CD4-positive, alpha-beta T cell treated with Interleukin-12 subunit alpha and Interleukin-12 subunit beta, for 1 hour (primary cell): ENCODE data around the gene C1orf87.

Source experiments
- DNase-seq: peaks from one replicate; pipeline ENCODE4 v3.0.0-alpha.2; 2020

The C1orf87 gene

DNA sequence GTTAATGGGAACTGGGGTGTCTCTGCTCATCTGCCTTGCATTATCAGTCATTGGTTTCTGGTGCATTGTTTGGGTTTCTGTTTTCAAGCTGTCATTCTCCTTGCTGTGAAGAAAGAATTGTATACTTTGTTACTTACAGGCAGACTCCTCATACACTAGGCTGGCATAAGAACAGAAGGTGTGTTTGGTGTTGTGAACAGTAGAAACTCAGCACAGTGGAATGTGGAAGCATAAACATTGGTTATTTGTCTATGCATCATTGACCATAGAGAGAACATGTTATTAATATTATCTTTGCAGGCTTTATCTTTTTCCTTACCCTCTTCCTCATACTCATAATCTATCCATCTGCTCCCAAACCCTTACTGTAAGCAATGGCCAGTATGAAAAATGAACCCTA, 18.2 kb downstream of the C1orf87 start:
- DNase-seq: no peak

GRCh38 chr1:60054374-60054773, 19.2 kb downstream of the C1orf87 start:
- no peak for DNase-seq

- DNase-seq: no peak
These were observed 21.0 kb downstream of the C1orf87 start for GRCh38 chr1:60052601-60053000.

GRCh38 chr1:60051191-60051590, 22.4 kb downstream of the C1orf87 start:
- no peak for DNase-seq

DNA sequence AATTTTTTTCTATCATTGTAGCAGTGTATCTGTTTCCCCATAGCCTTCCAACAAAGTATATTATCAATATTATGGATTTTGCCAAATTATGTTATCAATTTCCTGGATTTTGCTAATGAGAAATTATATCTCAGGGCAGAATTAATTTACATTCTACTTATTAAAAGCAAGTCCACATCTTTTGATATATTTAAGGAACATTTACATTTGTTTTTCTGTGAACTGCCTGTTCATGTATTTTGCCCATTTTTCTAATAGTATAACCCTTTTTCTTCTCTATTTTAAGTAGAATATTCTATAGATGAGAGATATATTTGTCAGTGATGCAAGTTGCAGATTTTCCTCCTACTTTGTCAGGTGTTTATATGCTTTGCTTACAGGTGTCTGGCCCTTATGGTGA, 24.4 kb downstream of the C1orf87 start:
- DNase-seq: no peak

DNA sequence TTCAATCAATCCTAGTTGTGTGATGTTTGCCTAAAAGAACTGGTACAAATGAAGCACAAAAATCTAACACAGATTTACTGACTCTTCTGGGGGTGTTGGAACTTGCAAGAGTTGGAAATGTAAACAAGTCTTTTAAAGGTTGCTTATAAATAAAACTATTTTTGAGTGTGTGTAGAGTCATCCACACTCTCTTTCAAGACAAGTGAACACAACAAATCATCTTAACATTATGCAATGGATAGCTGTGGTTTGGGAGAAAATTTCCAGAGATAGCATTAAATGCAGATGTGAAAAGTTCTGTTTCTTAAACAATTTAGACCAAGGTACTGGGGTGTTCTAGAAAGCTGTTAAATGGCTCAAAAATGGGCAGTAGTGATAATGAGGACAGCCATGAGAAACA, 28.7 kb downstream of the C1orf87 start:
- DNase-seq: no peak

DNA sequence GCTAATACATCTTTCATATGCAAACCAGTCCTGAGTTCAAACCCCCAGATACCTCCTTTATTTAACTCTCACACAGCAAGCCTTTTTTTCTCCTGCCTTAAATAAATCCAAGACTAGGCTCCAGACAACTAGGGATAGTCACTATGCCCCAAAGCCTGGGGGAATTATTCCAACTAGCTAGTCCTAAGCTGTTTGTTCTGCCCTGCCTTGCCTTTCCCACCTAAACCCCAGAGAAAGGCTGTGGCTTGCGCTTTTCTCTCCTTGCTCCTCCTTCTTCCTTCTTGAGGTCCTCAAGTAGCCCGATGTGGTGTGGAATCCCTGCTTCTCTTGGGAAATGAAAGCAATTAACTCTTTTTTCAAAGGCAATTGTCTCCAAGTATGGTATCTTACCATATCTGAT, 31.8 kb downstream of the C1orf87 start:
- DNase-seq: no peak

GRCh38 chr1:60037669-60038068, 35.9 kb downstream of the C1orf87 start:
- no peak for DNase-seq

GRCh38 chr1:60036856-60037460, 36.6 kb downstream of the C1orf87 start:
- no peak for DNase-seq

DNA sequence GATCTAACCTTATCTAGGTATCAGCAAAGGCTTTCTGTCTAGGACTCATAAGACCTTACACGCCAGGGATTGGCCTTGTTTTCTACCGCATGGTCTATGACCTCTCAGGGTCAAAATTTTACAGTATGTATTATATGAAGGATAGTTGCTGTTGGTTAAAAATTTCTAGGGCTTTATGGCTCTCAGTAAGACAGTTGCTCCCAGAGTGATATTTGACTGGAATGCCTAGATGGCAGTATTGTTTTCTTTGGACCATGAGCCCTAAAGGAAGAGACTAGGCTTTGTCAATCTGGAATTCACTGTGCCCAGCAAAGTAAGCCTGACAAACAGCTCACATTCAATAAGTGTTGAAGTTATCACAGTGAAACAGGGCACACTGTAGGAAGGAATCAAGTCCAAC, 37.6 kb downstream of the C1orf87 start:
- no peak for DNase-seq

DNA sequence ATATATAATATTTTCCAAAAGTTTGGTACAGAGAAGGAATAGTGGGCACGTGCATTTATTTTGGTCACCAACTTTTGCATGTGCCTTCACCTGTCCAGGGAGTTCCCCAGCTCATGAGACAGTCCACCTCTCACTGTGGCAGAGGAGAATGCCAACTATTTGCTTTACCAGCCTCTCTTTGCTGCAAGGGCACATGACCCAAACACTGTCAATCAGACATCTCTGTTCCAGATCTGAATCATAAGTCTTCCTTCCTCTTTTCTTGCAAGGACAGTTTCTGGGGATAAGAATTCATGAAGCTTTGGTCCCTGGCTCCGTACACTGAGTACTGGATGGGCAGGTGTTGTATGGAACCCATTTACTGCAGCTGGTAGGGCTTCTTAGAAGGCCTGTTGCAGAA, 38.6 kb downstream of the C1orf87 start:
- DNase-seq: no peak

DNA sequence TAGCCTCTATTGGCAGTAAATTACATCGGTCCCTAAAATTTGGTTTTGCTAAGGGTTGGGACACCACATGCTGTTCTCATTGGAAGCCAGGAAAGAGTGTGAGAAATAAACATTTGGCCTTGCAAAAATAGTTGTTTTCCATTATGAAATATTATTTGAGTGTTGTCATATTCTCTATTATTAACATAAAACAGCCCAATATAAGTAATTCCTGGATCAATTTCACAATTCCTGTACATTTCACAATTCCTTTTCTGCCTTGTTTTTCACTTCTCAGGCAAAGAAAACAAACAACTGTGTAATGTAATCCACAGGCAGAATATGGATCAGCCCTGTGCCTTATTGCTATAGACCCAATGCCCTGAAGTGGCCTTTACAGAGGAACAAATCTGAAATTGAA, 40.5 kb downstream of the C1orf87 start:
- DNase-seq: no peak

GRCh38 chr1:60031146-60031545, 42.4 kb downstream of the C1orf87 start:
- DNase-seq: no peak

- no peak for DNase-seq
These were observed 48.0 kb downstream of the C1orf87 start for GRCh38 chr1:60025552-60025951.

- no peak for DNase-seq
These were observed 55.9 kb downstream of the C1orf87 start for GRCh38 chr1:60017508-60018205.

- DNase-seq: no peak
These were observed 62.9 kb downstream of the C1orf87 start for GRCh38 chr1:60010690-60011089.

DNA sequence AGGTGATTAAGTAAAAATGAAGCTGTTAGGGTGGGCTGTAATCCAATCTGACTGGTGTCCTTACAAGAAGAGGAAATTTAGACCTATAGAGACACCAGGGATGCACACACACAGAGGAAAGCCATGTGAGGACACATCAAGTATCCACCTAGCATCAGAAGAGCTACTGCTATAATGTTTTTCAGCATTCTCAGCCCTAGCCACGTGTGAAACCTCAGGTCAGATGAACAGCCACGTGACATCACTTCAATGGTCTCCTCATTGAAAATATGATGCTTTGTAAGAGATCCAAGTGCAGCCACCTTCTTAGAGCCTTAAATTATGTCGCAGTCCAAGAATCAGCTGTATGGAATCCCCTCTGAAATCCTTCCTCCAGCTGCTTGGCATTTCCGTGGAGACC, 65.1 kb downstream of the C1orf87 start:
- no peak for DNase-seq

GRCh38 chr1:60000625-60001024, 72.9 kb downstream of the C1orf87 start:
- DNase-seq: no peak

GRCh38 chr1:59999746-60000145, 73.8 kb downstream of the C1orf87 start:
- no peak for DNase-seq

- no peak for DNase-seq
These were observed 74.6 kb downstream of the C1orf87 start for GRCh38 chr1:59999006-59999405.

DNA sequence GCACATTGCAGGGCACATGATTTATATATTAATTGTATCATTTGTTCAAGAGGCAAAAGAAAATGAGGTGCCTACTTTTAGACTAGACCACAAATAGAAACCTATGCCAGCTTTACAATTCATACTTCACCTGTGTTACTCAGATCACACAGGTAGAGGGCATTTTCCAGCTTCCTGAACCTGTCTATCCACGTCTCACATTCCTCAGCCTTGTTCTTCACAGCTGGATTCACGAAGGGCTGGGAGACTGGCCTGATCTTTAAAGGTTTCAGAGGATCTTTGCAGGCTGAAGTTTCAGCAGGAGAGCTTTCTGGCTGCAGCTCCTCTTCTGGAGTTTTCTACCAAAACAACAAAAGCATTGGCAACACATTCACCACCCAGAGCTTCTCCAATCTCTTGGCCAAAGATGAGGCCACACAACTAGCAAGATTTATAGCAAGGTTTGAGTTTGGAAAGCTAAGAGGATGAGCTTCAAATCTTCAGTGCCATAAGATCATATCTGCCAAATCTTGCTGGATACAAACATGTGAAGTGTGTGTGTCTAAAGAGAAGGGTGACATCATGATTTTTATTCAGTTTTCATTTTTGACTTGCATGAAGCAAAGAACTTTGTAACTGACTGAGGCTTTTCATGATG, 76.0 kb downstream of the C1orf87 start:
- no peak for DNase-seq

DNA sequence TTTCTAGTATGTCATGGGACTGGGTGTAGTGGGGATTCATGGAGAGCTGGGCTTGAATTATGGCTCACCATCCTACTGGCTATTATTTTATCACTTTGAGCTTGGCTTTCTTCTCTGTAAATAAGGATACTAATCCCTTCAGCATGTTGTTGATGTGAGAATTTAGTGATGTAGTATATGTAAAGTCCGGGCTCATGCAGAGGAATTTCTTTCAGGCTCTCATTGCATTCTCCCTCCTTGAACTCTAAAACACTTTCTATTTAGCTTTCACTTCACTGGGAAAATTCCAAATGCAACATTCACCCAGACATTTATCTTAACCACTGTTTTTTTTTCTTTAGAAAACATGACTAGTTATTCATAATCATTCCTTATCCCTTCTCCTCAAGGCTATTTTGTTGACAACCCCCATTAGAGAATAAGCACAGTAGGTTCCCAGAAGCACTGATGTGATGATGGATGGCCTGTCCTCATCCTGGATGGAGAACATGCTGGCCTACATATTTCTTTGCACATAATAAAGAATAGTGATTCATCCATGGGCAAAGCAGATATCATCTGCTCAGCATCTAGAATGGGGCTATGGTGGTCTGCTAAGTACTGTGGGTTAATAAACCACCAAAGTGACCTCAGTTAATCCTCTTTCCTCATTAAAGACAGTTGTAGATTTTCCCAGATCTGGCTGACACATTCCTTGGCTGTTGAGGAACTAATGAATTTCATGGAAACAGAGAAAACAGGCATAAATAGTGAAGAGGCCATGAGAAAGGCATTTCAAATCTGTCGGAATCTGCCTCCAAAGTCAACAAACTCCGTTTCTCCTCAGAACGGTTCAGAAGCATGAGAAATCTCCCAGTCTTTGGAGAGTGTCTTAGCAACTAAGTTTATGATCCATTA, 79.0 kb downstream of the C1orf87 start:
- DNase-seq: no peak

GRCh38 chr1:59992040-59992820, 81.3 kb downstream of the C1orf87 start:
- DNase-seq: no peak
